ENCODE measurements around the gene SNRPD3. TPM values are rescaled to one million over a fixed set of nuclear protein-coding genes. Genes with fewer than 3 reads are reported as not detected.

The SNRPD3 gene
- total RNA-seq, 1 donor from 2014 or later = 95.1 TPM

GRCh38 chr22:24565077-24565476 is 9.3 kb downstream of the SNRPD3 start:
- no peak for TF ChIP-seq CTCF (IDR thresholded peaks at IDR 0.05; ENCODE audit: unreplicated experiment)
- no peak overlapping the region for H3K4me3 Mint-ChIP-seq
- peaks cover 26% of the 10 kb centered on the region for H3K36me3 Mint-ChIP-seq
- H3K27ac Mint-ChIP-seq = no peak overlapping the region
- H3K27me3 Mint-ChIP-seq (ENCODE audit: low read depth) = no peaks in the 10 kb centered on the region
- no peak for DNase-seq (ENCODE audit: low spot score in 2 of 2, unreplicated experiment in 2 of 2)
- H3K9me3 Mint-ChIP-seq = no peaks in the 10 kb centered on the region
- H3K4me1 Mint-ChIP-seq = peaks cover 3% of the 10 kb centered on the region

GRCh38 chr22:24566899-24567511 is 11.2 kb downstream of the SNRPD3 start:
- Mint-ChIP-seq H3K4me1 (peaks cover 3% of the 10 kb centered on the region), H3K9me3 (no peaks in the 10 kb centered on the region), H3K36me3 (peaks cover 28% of the 10 kb centered on the region), H3K27me3 (ENCODE audit: low read depth) (no peaks in the 10 kb centered on the region), H3K27ac (no peak overlapping the region), H3K4me3 (no peak overlapping the region)
- no peak for TF ChIP-seq CTCF (IDR thresholded peaks at IDR 0.05; ENCODE audit: unreplicated experiment)
- no peak for DNase-seq (ENCODE audit: low spot score in 2 of 2, unreplicated experiment in 2 of 2)

GRCh38 chr22:24567668-24568067 is 11.9 kb downstream of the SNRPD3 start:
- Mint-ChIP-seq H3K4me1 (peaks cover 3% of the 10 kb centered on the region), H3K9me3 (no peaks in the 10 kb centered on the region), H3K4me3 (no peak overlapping the region), H3K27me3 (ENCODE audit: low read depth) (no peaks in the 10 kb centered on the region), H3K36me3 (peaks cover 31% of the 10 kb centered on the region), H3K27ac (no peak overlapping the region)
- DNase-seq (ENCODE audit: low spot score in 2 of 2, unreplicated experiment in 2 of 2) = no peak
- TF ChIP-seq CTCF (IDR thresholded peaks at IDR 0.05; ENCODE audit: unreplicated experiment) = no peak

- no peak for TF ChIP-seq CTCF (IDR thresholded peaks at IDR 0.05; ENCODE audit: unreplicated experiment)
- DNase-seq (ENCODE audit: low spot score in 2 of 2, unreplicated experiment in 2 of 2) = no peak
- no peak overlapping the region for H3K4me3 Mint-ChIP-seq
- H3K4me1 Mint-ChIP-seq = no peaks in the 10 kb centered on the region
- peaks cover 45% of the 10 kb centered on the region for H3K36me3 Mint-ChIP-seq
- H3K9me3 Mint-ChIP-seq = no peaks in the 10 kb centered on the region
- H3K27me3 Mint-ChIP-seq (ENCODE audit: low read depth) = no peaks in the 10 kb centered on the region
- H3K27ac Mint-ChIP-seq = no peak overlapping the region
Measured at GRCh38 chr22:24571266-24571665, 15.5 kb downstream of the SNRPD3 start.

- H3K4me1 Mint-ChIP-seq = peaks cover 22% of the 10 kb centered on the region
- peaks cover 33% of the 10 kb centered on the region for H3K36me3 Mint-ChIP-seq
Measured at GRCh38 chr22:24576778-24577177, 21.0 kb downstream of the SNRPD3 start.

More at GRCh38 chr22:24576778-24577177, 21.0 kb downstream of the SNRPD3 start:
- H3K27ac Mint-ChIP-seq = peak overlapping the region; percentile 1
- peaks cover 4% of the 10 kb centered on the region for H3K9me3 Mint-ChIP-seq
- no peak for TF ChIP-seq CTCF (IDR thresholded peaks at IDR 0.05; ENCODE audit: unreplicated experiment)
- DNase-seq (ENCODE audit: low spot score in 2 of 2, unreplicated experiment in 2 of 2) = no peak
- H3K4me3 Mint-ChIP-seq = no peak overlapping the region
- no peaks in the 10 kb centered on the region for H3K27me3 Mint-ChIP-seq (ENCODE audit: low read depth)

Data from mesothelial cell of epicardium (in vitro differentiated cells).